Stimulated activated CD4-positive, alpha-beta T cell treated with anti-CD3 and anti-CD28 coated beads, TNF-alpha, amount 100 ng/mL, for 48 hours (primary cell): ENCODE results near the gene NLRP7.
"Not testable (repeated sequence)": the region's sequence is repeated elsewhere in the genome, so short reads cannot be mapped to it uniquely, and the experiment has no call there.

Experiments
- DNase-seq, 3 donors: peaks; one replicate each; pipeline ENCODE4 v3.0.0-alpha.2; 2020; ENCODE audit warnings: low read depth in 3 of 3

NLRP7 gene

DNA sequence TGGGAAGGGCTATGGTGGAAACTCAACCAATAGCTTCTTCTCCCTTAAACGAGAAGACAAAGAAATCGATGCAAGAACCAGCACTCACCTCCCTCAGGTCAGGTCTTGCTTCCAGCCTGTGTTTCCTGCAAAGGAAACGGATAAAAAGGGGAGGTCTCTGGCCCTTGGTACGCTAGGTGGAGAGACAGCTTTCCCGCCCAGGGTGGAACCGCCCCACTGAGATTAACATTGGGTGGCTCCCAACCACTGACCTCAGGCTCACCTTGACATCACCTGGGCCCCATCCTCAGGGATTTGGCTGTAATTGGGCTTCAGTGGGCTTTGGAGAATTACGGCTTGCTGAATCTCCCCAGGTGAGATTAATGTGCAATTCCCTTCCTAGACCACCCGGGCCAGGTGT lies at the start of gene NLRP7:
NLRP7 (minus strand) TSS at position 150 of the 400 bp plus-strand sequence.
- no peak for DNase-seq

- DNase-seq, result no peak
These were observed 48.2 kb upstream of the NLRP7 start for GRCh38 chr19:54995561-54995960.

DNA sequence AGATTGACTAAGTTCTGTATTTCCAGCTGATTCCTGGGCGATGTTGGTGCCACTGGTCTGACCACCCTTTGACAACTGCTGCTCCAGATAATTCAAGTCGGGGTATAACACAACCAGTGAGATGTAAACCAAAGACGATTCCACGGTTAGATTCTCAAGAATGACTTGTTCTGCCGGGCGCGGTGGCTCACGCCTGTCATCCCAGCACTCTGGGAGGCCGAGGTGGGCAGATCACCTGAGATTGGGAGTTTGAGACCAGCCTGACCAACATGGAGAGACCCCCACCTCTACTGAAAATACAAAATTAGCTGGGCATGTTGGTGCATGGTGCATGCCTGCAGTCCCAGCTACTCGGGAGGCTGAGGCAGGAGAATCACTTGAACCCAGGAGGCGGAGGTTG lies 42.2 kb upstream of the NLRP7 start:
- DNase-seq, result not testable (repeated sequence)

GRCh38 chr19:54982562-54982961 lies 35.2 kb upstream of the NLRP7 start:
- DNase-seq, result not testable (repeated sequence)

GRCh38 chr19:54973229-54974090 lies 26.1 kb upstream of the NLRP7 start:
- not testable (repeated sequence) for DNase-seq

- DNase-seq, result not testable (repeated sequence)
These were observed 24.1 kb upstream of the NLRP7 start for GRCh38 chr19:54971446-54971845.

DNA sequence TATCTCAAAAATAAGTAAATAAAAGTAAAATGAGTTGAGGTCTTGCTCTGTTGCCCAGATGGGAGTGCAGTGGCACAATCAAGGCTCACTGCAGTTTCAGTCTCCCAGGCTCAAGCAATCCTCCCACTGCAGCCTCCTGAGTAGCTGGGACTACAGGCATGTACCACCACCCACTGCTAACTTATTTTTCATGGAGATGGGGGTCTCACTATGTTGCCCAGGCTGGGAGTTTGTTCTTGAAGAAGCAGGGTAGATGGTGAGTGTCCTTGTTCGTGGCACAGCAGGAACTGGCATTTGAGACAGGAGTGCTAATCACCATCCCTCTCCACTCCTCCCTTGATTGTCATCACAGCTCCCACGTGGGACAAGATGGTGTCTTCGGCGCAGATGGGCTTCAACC lies 22.3 kb upstream of the NLRP7 start:
- no peak for DNase-seq

DNA sequence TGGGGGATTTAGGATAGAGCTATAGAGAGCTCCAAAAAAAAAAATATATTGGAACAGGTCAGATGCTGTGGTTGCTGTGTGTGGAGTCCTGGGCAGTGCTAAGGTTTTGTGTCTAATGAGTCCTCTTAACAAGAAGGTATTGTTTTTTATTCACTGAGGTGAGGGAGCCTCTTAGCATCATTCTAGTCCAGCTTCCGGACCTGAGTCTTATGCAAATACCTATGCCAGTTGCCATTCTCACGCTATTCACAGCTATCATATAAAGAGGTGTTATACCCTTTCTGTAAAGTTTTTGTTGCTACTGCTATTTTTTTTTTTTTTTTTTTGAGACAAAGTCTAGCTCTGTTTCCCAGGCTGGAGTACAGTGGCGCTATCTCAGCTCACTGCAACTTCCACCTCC lies 20.3 kb upstream of the NLRP7 start:
- no peak for DNase-seq

- DNase-seq, result not testable (repeated sequence)
These were observed 17.7 kb upstream of the NLRP7 start for GRCh38 chr19:54965055-54965454.

DNA sequence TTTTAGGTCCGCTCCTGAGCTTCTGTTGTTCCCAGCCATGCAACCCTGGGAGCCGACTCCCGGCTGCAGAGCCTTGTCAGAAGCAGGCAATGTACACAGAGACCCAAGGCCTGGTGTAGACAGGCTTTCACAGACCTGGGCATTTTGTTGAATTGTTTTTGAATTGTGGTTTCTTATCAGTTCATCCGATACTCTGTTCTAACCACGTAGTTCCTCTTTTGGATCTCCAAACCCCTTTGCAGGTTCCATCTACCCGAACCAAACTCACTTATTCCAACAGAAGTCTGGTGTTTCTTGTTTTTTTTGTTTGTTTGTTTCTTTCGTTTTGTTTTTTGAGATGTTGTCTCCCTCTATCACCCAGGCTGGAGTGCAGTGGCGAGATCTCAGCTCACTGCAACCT lies 12.5 kb upstream of the NLRP7 start:
- DNase-seq, result no peak

GRCh38 chr19:54955376-54955775 lies 8.0 kb upstream of the NLRP7 start:
- DNase-seq, result no peak

GRCh38 chr19:54953345-54953713 lies 6.0 kb upstream of the NLRP7 start:
- DNase-seq, result not testable (repeated sequence)

GRCh38 chr19:54952591-54953344 lies 5.4 kb upstream of the NLRP7 start:
- no peak for DNase-seq

GRCh38 chr19:54950580-54950979 lies 3.2 kb upstream of the NLRP7 start:
- not testable (repeated sequence) for DNase-seq

DNA sequence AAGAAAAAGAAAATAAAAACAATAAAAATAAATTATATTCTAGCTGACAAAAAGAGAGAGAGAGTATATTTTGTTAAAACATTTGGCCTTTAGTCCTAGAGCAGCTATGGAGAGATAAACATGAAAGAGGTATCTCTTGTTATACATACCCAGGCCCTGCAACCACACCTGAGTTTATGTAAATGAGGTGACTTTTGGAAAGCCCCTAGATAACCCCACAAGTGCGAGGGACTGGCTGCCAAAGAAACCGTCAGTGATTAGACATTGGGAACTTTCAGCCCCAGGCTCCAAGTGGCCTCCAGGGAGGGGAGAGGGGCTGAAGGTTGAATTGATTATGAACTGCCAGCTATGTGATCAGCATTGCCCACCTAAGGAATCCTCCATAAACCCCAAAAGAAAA lies 2.1 kb upstream of the NLRP7 start:
- DNase-seq, result no peak

DNA sequence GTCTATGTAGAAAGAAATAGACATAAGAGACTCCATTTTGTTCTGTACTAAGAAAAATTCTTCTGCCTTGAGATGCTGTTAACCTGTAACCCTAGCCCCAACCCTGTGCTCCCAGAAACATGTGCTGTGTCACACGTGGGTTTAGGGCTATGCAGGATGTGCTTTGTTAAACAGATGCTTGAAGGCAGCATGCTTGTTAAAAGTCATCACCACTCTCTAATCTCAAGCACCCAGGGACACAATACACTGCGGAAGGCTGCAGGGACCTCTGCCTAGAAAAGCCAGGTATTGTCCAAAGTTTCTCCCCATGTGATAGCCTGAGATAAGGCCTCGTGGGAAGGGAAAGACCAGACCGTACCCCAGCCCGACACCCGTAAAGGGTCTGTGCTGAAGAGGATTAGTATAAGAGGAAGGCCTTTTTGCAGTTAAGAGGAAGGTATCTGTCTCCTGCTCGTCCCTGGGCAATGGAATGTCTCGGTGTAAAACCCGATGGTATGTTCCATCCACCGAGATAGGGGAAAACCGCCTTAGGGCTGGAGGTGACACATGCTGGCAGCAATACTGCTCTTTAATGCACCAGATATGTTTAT lies 3.5 kb downstream of the NLRP7 start:
- not testable (repeated sequence) for DNase-seq

DNA sequence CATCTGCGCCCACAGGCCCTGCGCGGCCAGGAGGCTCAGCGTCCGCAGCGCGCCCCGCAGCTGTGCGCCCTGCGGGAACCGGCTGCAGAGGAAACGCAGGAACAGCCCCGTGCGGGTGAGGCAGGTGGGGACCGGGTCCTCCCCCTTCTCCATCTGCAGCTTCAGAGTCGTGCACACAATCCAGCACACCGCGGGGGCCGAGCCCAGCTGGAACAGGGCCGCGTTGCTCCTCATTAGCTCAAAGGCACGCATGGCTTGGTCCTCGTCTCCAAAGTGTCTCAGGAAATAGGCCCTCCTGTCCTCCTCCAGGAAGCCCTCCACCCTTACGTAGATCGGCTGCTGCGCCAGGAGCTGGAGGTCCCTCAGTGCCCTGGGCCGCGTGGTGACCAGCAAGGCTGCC lies 7.8 kb downstream of the NLRP7 start:
- not testable (repeated sequence) for DNase-seq

DNA sequence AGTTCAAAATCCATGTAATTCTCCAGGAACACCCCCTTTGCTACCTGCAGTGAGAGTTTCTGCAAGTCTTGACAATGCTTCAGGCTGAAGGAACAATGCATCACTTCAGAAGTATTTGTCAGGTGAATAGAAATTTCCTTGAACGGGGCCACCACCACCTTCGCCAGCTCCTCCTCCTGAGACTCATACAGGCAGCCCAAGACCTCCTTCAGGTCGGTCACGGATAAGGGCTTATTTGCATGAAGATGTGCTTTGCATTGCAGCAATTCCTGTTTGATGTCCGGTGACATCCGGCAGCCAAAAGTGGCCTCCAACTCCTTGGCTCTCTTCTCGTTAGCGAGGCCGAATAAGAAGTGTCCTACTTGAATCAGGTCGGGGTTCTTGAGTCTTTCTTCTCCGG lies 8.4 kb downstream of the NLRP7 start:
- no peak for DNase-seq

- no peak for DNase-seq
These were observed 9.4 kb downstream of the NLRP7 start for GRCh38 chr19:54937926-54938325.

GRCh38 chr19:54928299-54928698 lies 19.0 kb downstream of the NLRP7 start:
- DNase-seq, result no peak

GRCh38 chr19:54923276-54923675 lies 24.1 kb downstream of the NLRP7 start:
- no peak for DNase-seq

- no peak for DNase-seq
These were observed 26.2 kb downstream of the NLRP7 start for GRCh38 chr19:54921082-54921481.
